Raji (cell line): ENCODE data around the gene NANOS2.
A peak's percentile ranks its signal among the peaks of the same experiment; 100 is the strongest.

Source experiments
- POLR2A ChIP-seq: IDR thresholded peaks from 2 replicates; pipeline ENCODE4 v1.6.1; 2011; ENCODE audit warnings: low read depth, low read length, control low read depth; ENCODE audit not compliant: insufficient read depth

NANOS2 gene

GRCh38 chr19:45906221-45906620 is 8.4 kb downstream of the NANOS2 start:
- TF ChIP-seq POLR2A, result no peak

DNA sequence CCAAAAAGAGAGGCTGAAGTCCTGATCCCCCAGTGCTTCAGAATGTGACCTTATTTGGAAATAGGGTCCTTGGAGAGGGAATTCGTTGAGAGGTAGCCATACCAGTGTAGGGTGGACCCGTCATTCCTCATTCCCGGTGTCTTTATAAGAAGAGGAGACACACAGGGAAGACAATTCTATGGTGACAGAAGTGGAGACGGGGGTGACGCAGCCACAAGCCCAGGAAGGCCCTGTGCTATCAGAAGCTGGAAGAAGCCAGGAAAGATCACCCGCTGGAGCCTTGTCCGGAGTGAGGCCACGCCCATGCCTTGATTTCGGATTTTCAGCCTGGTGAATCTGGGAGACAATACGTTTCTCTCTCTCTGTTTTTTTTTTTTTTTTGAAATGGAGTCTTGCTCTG is 9.6 kb downstream of the NANOS2 start:
- no peak for TF ChIP-seq POLR2A

DNA sequence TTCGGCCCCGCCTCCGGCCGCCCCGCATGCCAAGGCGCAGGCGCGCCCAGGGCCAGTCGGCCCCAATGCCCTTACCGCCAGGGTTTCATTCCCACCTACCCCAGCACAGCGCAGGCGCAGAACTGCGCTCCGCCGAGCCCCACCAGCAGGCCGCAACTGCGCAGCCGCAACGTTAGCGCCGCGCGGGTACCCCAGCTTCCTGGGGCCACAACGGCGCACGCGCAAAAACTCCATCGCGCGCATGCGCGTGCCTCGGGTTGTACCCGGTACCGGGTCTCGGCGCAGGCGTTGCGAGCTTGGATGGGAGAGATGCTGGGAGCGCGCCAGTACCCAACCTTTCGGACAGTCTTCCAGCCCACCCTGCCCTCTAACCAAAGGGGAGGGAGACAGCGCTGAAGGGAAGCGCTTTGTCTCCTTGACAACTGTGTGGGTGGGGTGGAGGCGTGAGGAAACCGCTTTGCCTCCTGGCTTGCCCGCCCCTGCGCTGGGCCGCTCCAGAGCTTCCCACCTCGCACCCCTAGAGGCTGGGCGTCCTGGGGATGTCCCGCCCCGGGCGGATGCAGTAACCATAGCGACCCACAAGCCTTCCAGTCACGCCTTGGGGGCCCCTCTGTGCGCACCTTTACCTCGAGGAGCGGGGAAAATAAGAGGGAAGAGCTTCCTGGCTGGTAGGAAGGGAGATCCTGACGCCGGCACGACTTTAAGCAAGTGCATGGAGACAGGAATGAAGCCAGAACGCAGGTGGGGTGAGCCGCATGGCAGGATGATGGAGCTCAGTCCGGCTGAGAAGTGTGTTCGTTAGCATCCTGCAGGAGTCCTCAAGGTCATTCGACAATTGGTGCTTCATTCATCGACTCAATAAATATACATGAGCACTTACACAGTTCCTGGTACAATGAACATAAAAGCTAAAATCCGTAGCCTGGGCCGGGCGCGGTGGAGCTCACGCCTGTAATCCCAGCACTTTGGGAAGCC is 11.6 kb downstream of the NANOS2 start:
- peak; percentile 98 for TF ChIP-seq POLR2A

- no peak for TF ChIP-seq POLR2A
Measured at GRCh38 chr19:45901912-45902650, 12.5 kb downstream of the NANOS2 start, which contains the start of gene MYPOP. TSS of gene MYPOP (minus strand) at chr19:45902613. CDS start at chr19:45901773, 840 bp downstream.

- no peak for TF ChIP-seq POLR2A
Measured at GRCh38 chr19:45901432-45901911, 13.1 kb downstream of the NANOS2 start.

DNA sequence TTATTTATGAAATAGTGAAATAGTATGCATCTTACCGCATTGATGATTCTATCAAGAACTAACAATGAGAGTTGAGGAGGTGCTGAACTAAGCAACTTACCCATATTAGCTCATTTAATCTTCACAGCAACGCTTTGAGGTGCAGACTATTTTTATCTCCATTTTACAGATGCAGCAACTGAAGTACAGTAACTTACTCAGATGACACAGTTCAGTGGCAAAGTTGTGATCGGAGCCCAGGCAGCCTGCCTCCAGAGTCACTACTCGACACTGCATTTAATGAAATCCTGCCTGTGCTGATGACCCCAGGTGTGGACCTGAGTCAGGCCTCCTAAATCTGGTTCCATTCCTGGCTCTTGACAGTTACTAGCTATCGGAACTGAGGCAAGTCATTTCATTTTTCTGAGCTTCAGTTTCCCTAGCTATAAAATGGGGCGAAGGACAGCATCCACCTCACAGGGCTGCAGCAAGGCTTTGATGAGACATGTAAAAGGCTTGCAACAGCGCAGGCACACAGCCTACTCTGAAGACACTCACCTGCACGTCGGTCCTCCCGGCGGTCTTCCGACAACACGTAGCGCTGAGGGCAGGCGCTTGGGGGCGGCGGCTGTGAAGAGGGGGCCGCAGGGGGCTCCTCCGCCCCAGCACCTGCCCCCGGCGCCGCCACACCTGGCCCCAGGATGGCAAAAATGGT is 13.7 kb downstream of the NANOS2 start:
- TF ChIP-seq POLR2A, result no peak

DNA sequence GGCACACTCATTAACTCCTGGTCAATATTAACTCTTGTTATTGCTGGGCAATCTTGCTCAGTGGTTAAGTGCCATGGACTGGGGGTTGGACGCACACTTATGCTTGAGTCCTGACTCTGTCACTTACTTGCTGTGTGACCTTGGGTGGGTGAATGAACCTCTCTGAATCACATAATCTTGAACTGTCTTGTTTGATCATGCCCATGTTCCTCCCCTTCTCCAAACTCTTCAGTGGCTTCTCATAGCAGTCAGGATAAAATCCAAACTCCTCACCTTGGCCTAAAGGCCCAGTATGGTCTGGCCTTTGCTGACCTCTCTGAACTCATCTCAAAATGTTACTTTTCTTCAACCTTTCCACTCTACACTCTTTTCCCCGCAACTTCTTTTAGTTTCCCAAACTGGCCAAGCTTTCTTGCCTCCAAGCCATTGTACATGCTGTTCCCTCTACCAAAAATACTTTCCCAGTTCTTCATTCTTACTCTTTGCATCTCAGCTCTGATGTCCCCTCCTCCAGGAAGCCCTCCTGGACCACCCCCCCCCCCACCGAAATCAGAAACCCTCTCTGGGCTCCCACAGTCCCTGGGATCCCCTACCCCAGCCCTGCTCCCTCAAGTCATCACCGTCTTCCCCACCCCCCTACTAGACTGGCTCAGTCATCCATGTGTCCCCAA is 14.5 kb downstream of the NANOS2 start:
- TF ChIP-seq POLR2A, result no peak

GRCh38 chr19:45899253-45899652 is 15.3 kb downstream of the NANOS2 start:
- TF ChIP-seq POLR2A, result no peak

- no peak for TF ChIP-seq POLR2A
Measured at GRCh38 chr19:45897261-45897812, 17.2 kb downstream of the NANOS2 start.

GRCh38 chr19:45895519-45895972 is 19.0 kb downstream of the NANOS2 start:
- TF ChIP-seq POLR2A, result no peak

GRCh38 chr19:45890877-45891276 is 23.7 kb downstream of the NANOS2 start:
- no peak for TF ChIP-seq POLR2A

- TF ChIP-seq POLR2A, result no peak
Measured at GRCh38 chr19:45889210-45889885, 25.2 kb downstream of the NANOS2 start.

DNA sequence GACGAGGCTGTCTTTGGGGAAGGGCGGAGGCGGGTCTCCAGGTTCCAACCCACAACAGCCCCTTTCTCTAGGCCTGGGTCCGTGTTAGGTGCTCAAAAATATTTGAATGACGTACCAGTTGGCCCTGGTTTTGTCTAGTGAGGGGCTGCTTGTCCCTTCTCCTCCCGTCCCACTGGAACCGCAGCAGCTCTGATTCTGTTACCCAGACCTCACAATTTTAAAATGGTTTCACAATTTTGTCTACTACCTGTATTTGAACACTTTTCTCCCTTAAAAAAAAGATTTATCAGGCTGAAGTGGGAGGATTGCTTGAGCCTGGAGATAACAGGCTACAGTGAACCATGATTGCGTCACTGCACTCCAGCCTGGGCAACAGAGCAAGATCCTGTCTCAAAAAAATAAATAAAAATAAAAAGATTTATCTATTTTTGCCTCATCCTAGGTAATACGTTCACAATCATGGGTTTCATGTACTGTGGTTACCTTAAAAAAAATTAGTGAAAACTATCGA is 27.3 kb downstream of the NANOS2 start:
- no peak for TF ChIP-seq POLR2A
